ENCODE results near the gene OPN1MW.
A peak's percentile ranks its signal among the peaks of the same experiment; 100 is the strongest.
"Not testable (repeated sequence)": the region's sequence is repeated elsewhere in the genome, so short reads cannot be mapped to it uniquely, and the experiment has no call there.

The OPN1MW gene

GRCh38 chrX:154182296-154182695 is at the start of gene OPN1MW:
Gene OPN1MW, plus strand, starts transcription at chrX:154182596. Its CDS starts 82 bp downstream, at chrX:154182678.
- DNase-seq (ENCODE audit: extremely low read depth, low read depth); H3K4me3 ChIP-seq (replicated peaks; ENCODE audit: low read depth, low read length): not testable (repeated sequence)

- no peak for DNase-seq (ENCODE audit: extremely low read depth, low read depth)
- no peak overlapping the region for H3K4me3 ChIP-seq (replicated peaks; ENCODE audit: low read depth, low read length)
- no peak for TF ChIP-seq CTCF (IDR thresholded peaks at IDR 0.05; ENCODE audit: low read depth, low read length, missing control alignments)
Measured at GRCh38 chrX:154135458-154136229, 46.8 kb upstream of the OPN1MW start.

GRCh38 chrX:154136627-154137161 is 45.7 kb upstream of the OPN1MW start:
- peak; percentile 63 for TF ChIP-seq CTCF (IDR thresholded peaks at IDR 0.05; ENCODE audit: low read depth, low read length, missing control alignments)
- H3K4me3 ChIP-seq (replicated peaks; ENCODE audit: low read depth, low read length): no peak overlapping the region
- DNase-seq (ENCODE audit: extremely low read depth, low read depth): no peak

- no peak for DNase-seq (ENCODE audit: extremely low read depth, low read depth)
- H3K4me3 ChIP-seq (replicated peaks; ENCODE audit: low read depth, low read length): no peak overlapping the region
- TF ChIP-seq CTCF (IDR thresholded peaks at IDR 0.05; ENCODE audit: low read depth, low read length, missing control alignments): no peak
Measured at GRCh38 chrX:154138857-154139256, 43.5 kb upstream of the OPN1MW start.

- TF ChIP-seq CTCF (IDR thresholded peaks at IDR 0.05; ENCODE audit: low read depth, low read length, missing control alignments): no peak
- DNase-seq (ENCODE audit: extremely low read depth, low read depth): no peak
- H3K4me3 ChIP-seq (replicated peaks; ENCODE audit: low read depth, low read length): no peak overlapping the region
Measured at GRCh38 chrX:154140206-154140605, 42.2 kb upstream of the OPN1MW start.

- no peak for TF ChIP-seq CTCF (IDR thresholded peaks at IDR 0.05; ENCODE audit: low read depth, low read length, missing control alignments)
- no peak overlapping the region for H3K4me3 ChIP-seq (replicated peaks; ENCODE audit: low read depth, low read length)
- DNase-seq (ENCODE audit: extremely low read depth, low read depth): no peak
Measured at GRCh38 chrX:154140742-154141141, 41.7 kb upstream of the OPN1MW start.

- DNase-seq (ENCODE audit: extremely low read depth, low read depth): no peak
- no peak for TF ChIP-seq CTCF (IDR thresholded peaks at IDR 0.05; ENCODE audit: low read depth, low read length, missing control alignments)
- H3K4me3 ChIP-seq (replicated peaks; ENCODE audit: low read depth, low read length): no peak overlapping the region
Measured at GRCh38 chrX:154142386-154142785, 40.0 kb upstream of the OPN1MW start.

Measured in HFF-Myc (cell line).